ENCODE measurements around the gene PEAK3.

GRCh38 chr19:2307518-2308012 lies 25.6 kb upstream of the PEAK3 start:
- TF ChIP-seq CTCF (IDR thresholded peaks at IDR 0.05) (no peak), POLR2A (IDR thresholded peaks at IDR 0.05) (no peak)
